Measurements from ENCODE around the gene SCUBE2. TPM values are rescaled to one million over a fixed set of nuclear protein-coding genes. Genes with fewer than 3 reads are reported as not detected.
"Not testable (repeated sequence)": the region's sequence is repeated elsewhere in the genome, so short reads cannot be mapped to it uniquely, and the experiment has no call there.

SCUBE2 gene
- total RNA-seq, 2 donors from 2014 or later: 0.66 TPM; not detected in 1

DNA sequence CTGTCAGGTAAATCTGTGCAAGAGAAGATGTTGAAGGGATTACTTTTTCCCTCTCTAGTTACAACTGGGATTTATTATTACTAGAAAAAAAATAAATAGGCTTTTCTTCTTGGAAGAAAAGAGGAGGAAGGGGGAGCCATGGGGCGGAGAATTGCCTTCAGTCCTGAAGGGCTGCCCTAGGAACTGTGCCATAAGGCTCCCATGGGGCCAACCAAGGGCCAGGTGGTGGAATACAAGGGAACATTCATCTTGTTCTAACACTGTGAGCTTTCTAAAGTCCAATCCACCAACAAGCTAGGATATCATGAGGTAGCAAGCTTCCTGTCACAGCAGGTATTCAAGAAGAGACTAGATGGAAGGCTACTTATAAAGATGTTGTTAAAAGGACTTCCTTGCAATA is 62.8 kb downstream of the SCUBE2 start:
- H3K9me3 Mint-ChIP-seq: no peaks in the 10 kb centered on the region
- H3K36me3 Mint-ChIP-seq (ENCODE audit: low read depth): no peaks in the 10 kb centered on the region
- peaks cover 9% of the 10 kb centered on the region for H3K27me3 Mint-ChIP-seq
- ATAC-seq (replicated peaks): no peak
- H3K4me3 Mint-ChIP-seq: no peak overlapping the region
- H3K4me1 Mint-ChIP-seq: no peaks in the 10 kb centered on the region
- H3K27ac Mint-ChIP-seq: no peak overlapping the region

DNA sequence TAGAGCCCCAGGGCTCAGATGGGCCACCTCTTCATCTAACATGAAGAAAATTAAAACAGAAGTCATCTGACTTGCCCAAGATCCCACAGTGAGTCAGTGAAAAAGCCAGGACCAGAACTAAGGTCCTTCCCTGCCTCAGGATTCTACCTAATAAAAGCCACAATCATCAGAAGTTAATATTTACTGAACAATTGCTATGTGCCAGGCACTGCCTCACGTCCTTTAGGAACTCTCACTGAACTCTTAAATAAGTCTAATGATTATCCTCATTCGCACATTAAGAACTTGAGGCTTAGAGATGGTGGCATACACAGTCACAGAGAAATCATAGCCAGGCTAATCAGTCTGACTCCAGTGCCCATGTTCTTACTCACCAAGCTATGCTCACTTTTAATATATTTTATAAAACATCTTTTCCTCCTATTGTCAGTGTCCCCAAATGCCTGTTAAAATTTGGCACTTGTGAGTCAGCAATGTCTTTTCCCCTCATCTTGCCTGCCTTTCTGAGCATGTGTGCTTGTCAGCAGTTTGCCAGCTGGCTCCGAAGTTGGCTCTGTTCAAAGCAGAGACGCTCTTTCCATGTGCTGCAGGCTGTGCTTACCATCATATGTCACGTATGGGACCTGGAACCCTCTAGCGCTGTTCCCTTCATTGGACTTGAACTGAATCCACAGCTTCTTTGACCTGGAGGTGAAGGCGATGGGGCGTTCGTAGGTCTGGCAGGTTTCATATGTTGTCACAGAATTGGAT is 66.1 kb downstream of the SCUBE2 start:
- ATAC-seq (replicated peaks): no peak
- Mint-ChIP-seq H3K4me3 (no peak overlapping the region), H3K27ac (no peak overlapping the region), H3K27me3 (peaks cover 22% of the 10 kb centered on the region), H3K9me3 (no peaks in the 10 kb centered on the region), H3K36me3 (ENCODE audit: low read depth) (no peaks in the 10 kb centered on the region), H3K4me1 (peaks cover 9% of the 10 kb centered on the region)

DNA sequence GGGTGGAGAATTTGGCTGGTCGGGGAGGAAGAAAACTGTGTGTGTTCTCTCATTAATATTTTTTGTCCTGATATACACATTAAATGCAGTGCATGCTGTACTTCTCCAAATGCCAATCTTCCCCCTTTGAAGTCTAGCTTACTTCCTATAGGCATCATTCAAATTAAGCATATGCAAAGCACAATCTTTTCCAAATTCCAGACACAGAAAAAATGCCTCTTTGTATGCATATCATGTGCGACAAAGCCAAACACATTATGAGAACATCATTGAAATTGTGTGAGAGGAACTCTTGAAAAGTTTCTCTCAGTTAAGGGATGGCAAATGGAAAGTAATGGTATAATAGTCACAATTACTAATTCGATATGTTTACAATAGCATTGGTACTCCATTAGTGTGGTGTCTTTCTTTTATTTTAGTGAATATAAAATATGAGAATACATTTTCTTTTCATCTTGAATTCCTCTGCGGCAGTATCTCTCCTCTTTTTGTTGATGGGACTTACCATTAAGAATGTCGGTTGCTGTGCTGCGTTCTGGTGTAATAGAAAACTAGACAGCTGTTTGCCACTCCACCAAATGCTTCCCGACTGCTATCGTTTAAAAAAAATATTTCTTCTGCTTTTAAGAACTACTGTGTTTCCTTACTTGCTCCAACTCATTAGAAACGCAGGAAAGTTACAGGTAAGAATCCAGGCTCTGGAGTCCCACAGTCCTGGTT is 68.3 kb downstream of the SCUBE2 start:
- H3K27ac Mint-ChIP-seq: no peak overlapping the region
- H3K27me3 Mint-ChIP-seq: peaks cover 22% of the 10 kb centered on the region
- H3K9me3 Mint-ChIP-seq: no peaks in the 10 kb centered on the region
- ATAC-seq (replicated peaks): no peak
- no peak overlapping the region for H3K4me3 Mint-ChIP-seq
- no peaks in the 10 kb centered on the region for H3K36me3 Mint-ChIP-seq (ENCODE audit: low read depth)
- peaks cover 12% of the 10 kb centered on the region for H3K4me1 Mint-ChIP-seq

DNA sequence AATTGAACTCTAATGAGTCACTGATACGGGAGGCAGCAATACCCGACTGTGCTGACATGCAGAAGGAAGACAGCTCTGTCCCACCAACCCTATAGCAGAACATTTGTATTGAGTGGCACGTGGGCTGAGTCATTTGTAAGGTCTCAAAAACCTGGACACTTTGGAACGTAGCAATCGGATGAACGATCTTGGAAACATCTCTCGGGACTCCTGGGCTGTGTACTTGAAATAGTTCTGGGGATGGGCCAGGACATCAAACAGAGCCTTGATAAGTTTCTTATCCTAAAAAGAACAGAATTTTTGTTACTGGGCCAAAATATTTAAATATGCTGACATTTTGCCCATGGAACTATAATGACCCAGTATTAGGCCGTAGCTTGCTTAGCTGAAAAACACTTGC is 70.5 kb downstream of the SCUBE2 start:
- Mint-ChIP-seq H3K36me3 (ENCODE audit: low read depth) (no peaks in the 10 kb centered on the region), H3K27ac (no peak overlapping the region), H3K27me3 (peaks cover 22% of the 10 kb centered on the region), H3K9me3 (no peaks in the 10 kb centered on the region), H3K4me1 (peaks cover 17% of the 10 kb centered on the region), H3K4me3 (no peak overlapping the region)
- no peak for ATAC-seq (replicated peaks)

DNA sequence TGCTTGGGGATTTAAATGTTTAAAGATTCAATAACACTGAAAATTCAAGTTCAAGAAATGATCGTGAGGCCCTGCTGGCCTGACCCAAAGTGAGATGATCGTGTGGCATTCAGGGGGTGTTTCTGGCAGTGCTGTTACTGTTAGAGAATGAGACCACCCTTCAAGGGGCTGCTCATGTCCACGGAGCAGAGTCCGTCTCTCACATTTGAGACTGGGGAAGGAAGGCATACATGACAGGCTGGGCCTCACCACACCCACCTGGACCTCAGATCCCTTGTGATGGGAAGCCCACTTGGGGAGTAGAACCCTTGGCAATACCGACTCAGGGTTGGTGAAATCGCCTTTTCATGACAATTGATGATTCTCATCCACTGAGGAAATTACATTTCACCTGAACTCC is 71.5 kb downstream of the SCUBE2 start:
- Mint-ChIP-seq H3K4me1 (peaks cover 24% of the 10 kb centered on the region), H3K9me3 (no peaks in the 10 kb centered on the region), H3K4me3 (no peak overlapping the region), H3K27ac (no peak overlapping the region), H3K27me3 (peaks cover 19% of the 10 kb centered on the region), H3K36me3 (ENCODE audit: low read depth) (no peaks in the 10 kb centered on the region)
- ATAC-seq (replicated peaks): no peak

DNA sequence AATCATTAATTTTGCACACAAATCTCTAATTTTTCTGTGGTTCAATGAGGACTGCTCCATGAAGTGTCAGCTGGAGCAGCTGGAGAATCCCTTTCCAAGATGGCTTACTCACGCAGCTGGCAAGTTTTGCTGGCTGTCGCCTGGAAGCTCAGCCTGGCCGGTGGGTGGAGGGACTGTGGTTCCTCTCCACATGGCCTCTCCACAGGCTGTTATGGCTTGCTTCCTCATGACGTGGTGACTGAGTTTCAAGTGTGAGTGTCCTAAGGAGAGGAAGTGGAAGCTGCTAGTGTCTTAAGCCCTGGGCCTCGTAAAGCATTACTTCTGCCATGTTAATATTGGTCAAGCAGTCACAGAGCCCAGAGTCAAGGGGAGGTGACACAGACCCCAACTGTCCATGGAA is 73.6 kb downstream of the SCUBE2 start:
- peak overlapping the region; percentile 4 for H3K4me3 Mint-ChIP-seq
- ATAC-seq (replicated peaks): peak; percentile 25
- H3K36me3 Mint-ChIP-seq (ENCODE audit: low read depth): no peaks in the 10 kb centered on the region
- H3K9me3 Mint-ChIP-seq: no peaks in the 10 kb centered on the region
- H3K27ac Mint-ChIP-seq: peak overlapping the region; percentile 11
- H3K4me1 Mint-ChIP-seq: peaks cover 24% of the 10 kb centered on the region
- H3K27me3 Mint-ChIP-seq: peaks cover 10% of the 10 kb centered on the region

DNA sequence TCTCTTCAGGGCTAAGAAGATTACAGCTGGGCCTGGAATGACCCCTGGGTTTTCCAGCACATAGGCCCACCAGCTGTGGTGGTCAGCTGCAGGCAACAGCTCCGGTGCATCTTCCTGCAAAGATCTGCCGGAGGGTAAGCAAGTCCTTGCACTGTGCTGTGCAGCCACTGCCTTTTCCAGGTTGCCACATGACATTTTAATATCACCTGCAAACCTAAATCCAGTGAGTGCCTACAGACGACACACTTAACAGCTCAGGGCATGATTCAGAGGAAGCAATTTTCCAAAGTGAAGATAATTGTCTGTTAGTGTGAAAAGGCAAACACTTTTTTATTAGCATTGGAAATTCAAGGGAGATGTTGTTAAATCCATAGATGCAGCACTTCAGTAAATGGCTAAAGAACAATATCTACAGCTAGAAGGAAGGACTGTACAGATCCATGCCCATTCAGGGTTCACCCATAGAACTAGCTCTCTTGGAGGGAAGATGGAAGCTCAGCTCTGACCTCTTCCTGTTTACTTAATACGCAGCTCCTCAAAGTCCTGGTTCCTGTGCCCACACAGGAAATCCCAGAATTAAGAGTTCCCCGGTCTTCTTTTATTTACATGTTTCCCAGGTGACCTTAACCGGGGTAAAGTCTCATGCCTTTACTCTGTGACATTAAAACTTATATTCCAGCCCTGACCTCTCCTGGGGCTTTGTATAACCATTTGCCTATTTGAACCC is 74.3 kb downstream of the SCUBE2 start:
- peaks cover 3% of the 10 kb centered on the region for H3K27me3 Mint-ChIP-seq
- peak; percentile 17 for ATAC-seq (replicated peaks)
- no peaks in the 10 kb centered on the region for H3K9me3 Mint-ChIP-seq
- H3K4me3 Mint-ChIP-seq: peak overlapping the region; percentile 4
- H3K27ac Mint-ChIP-seq: peak overlapping the region; percentile 11
- H3K4me1 Mint-ChIP-seq: peaks cover 19% of the 10 kb centered on the region
- no peaks in the 10 kb centered on the region for H3K36me3 Mint-ChIP-seq (ENCODE audit: low read depth)

DNA sequence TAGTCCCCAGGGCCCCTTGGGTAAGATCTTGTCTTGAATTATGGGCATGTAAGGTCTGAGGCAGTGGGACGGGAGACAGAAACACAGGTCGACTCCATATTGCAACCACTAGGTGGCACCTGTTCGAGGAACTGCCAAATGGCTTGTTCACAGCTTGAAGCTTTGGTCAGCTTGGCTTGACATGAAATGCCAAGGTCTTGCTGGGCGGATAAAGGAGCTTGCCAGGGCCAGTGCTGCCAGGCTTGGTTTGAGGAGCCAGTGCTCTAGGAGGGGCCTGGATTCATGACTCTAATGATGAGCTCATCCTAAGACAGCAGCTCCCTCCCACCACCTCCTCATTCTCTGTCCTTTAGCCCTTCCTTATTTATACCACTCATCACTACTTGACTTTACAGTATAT is 75.7 kb downstream of the SCUBE2 start:
- Mint-ChIP-seq H3K27me3 (no peaks in the 10 kb centered on the region), H3K4me1 (peaks cover 15% of the 10 kb centered on the region), H3K9me3 (no peaks in the 10 kb centered on the region), H3K27ac (no peak overlapping the region), H3K4me3 (no peak overlapping the region), H3K36me3 (ENCODE audit: low read depth) (no peaks in the 10 kb centered on the region)
- ATAC-seq (replicated peaks): peak; percentile 89

DNA sequence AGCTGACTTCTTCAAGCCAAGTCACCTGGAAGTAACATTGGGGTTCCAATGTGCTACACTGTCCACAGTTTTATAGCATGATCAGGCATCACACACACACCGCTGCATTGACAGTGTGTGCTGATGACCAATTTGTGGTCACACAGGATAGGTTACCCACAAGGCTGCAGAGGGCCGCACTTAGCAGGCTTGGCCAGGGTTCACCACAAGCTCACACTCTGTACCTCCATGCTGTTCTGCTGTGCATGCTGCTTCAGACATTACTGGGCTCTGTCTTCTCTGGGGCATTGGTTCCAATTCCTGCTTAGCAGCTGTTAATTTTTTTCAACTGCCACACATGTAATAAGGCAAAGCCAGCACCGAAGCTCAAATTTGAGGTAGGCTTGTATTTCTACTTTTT is 76.6 kb downstream of the SCUBE2 start:
- no peak for ATAC-seq (replicated peaks)
- Mint-ChIP-seq H3K4me1 (peaks cover 15% of the 10 kb centered on the region), H3K27me3 (no peaks in the 10 kb centered on the region), H3K9me3 (no peaks in the 10 kb centered on the region), H3K36me3 (ENCODE audit: low read depth) (no peaks in the 10 kb centered on the region), H3K4me3 (no peak overlapping the region), H3K27ac (no peak overlapping the region)

DNA sequence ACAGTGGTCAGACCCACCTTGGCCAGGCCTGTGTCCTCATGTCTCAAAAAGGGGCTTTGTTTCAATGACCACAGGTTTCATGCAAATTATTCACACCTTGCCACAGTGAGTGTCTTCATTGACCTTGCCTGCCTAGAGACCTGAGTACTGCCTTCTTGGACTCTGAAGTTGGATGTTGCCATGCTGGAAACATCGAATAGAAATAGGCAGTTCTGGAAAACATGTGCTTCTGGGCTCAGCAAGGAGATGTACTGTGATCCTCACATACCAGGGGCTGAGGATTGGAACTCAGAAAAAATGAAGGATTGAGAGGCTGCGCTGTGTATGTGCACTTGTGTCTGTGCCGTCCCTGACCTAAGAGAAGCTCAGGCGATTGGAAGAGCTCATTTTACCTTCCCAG is 78.0 kb downstream of the SCUBE2 start:
- no peaks in the 10 kb centered on the region for H3K9me3 Mint-ChIP-seq
- no peak overlapping the region for H3K27ac Mint-ChIP-seq
- H3K4me3 Mint-ChIP-seq: no peak overlapping the region
- no peaks in the 10 kb centered on the region for H3K36me3 Mint-ChIP-seq (ENCODE audit: low read depth)
- H3K27me3 Mint-ChIP-seq: no peaks in the 10 kb centered on the region
- ATAC-seq (replicated peaks): no peak
- H3K4me1 Mint-ChIP-seq: peaks cover 15% of the 10 kb centered on the region

DNA sequence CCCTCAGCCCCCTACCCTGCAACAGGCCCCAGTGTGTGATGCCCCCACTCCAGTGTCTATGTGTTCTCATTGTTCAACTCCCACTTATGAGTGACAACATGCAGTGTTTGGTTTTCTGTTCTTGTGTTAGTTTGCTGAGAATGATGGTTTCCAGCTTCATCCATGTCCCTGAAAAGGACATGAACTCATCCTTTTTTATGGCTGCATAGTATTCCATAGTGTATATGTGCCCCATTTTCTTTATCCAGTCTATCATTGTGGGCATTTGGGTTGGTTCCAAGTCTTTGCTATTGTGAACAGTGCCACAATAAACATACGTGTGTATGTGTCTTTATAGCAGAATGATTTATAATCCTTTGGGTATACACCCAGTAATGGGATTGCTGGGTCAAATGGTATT is 81.9 kb downstream of the SCUBE2 start:
- H3K27ac Mint-ChIP-seq; ATAC-seq (replicated peaks); H3K9me3 Mint-ChIP-seq; H3K36me3 Mint-ChIP-seq (ENCODE audit: low read depth); H3K4me3 Mint-ChIP-seq; H3K4me1 Mint-ChIP-seq; H3K27me3 Mint-ChIP-seq: not testable (repeated sequence)

DNA sequence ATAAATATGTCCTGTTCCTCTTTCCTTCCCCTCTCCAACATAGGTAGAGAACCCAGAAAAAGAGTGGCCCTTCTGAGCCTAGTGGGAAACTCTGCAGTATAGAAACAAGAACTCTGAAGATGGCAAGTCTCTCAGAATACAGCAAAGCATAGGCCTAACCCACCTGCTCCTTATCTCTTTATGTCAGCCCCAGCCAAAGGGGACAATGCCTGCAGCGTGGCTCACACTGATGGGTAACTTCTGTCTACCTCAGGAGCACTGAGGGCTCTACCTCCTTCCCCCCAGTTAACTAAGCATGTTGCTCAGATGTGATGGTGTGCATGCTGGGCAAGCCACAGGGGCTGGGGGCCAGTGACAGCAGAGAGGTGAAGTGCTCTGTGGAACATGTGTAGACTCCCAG is 82.7 kb downstream of the SCUBE2 start:
- Mint-ChIP-seq H3K4me3 (no peak overlapping the region), H3K36me3 (ENCODE audit: low read depth) (no peaks in the 10 kb centered on the region), H3K4me1 (peaks cover 5% of the 10 kb centered on the region), H3K9me3 (no peaks in the 10 kb centered on the region), H3K27me3 (peaks cover 6% of the 10 kb centered on the region), H3K27ac (no peak overlapping the region)
- ATAC-seq (replicated peaks): no peak

DNA sequence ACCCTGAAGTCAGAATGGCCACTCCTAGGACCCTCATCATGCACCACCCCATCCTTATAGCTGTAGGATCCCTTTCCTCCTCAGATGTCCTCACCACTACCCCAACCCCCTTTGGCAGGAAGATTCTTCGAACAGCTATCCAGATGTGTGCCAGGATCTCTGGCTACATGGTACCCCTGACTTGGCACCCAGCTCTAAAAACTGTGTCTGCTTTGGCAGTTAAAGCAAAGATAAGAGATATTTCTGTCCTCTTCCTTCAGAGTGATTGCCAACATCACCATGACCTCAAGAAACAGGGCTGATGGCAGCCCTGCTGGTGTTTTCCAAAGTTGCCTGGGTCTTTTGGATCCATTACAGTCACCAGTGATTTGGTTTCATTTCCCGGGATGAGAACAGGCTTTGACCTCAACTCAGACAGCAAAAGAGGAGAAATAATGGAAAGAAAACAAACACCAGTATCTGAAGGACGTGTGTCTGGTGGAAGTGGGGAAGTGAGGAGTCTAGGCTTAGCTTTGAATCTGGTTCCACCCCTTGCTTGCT is 83.3 kb downstream of the SCUBE2 start:
- H3K27ac Mint-ChIP-seq: no peak overlapping the region
- peaks cover 6% of the 10 kb centered on the region for H3K27me3 Mint-ChIP-seq
- ATAC-seq (replicated peaks): no peak

DNA sequence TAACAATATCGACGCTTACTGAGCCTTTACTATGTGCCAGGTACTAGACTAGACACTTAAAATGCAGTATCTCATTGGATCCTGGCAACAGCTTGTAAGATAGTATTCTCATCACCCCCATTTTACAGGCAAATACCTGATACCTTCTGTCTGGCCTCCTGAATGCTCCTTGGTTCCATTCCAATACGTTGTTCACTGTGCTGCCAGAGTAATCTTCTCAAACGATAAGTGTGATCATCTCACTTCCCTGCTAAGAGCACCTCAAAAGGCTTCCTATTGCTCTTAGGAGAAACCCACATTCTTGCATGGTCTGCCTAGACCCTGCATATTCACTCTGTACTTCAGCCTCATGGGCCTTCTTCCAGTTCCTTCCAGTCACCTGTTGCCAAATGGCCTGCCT is 86.3 kb downstream of the SCUBE2 start:
- peaks cover 15% of the 10 kb centered on the region for H3K4me1 Mint-ChIP-seq
- ATAC-seq (replicated peaks): no peak
- peaks cover 9% of the 10 kb centered on the region for H3K27me3 Mint-ChIP-seq
- no peaks in the 10 kb centered on the region for H3K9me3 Mint-ChIP-seq
- H3K4me3 Mint-ChIP-seq: peak overlapping the region; percentile 35
- no peaks in the 10 kb centered on the region for H3K36me3 Mint-ChIP-seq (ENCODE audit: low read depth)
- no peak overlapping the region for H3K27ac Mint-ChIP-seq

More for the DNA sequence above, 83.3 kb downstream of the SCUBE2 start:
- H3K4me3 Mint-ChIP-seq: no peak overlapping the region
- no peaks in the 10 kb centered on the region for H3K9me3 Mint-ChIP-seq
- no peaks in the 10 kb centered on the region for H3K36me3 Mint-ChIP-seq (ENCODE audit: low read depth)
- peaks cover 5% of the 10 kb centered on the region for H3K4me1 Mint-ChIP-seq
